BLaER1 (cell line): ENCODE measurements around the gene CNNM2.

Source experiments
- H3K27ac ChIP-seq: shearing (Covaris generic); formaldehyde crosslinking; 2 replicates; pipeline ENCODE4 v1.8.1; 2022
- H3K27me3 ChIP-seq: shearing (Covaris generic); formaldehyde crosslinking; 2 replicates; pipeline ENCODE4 v1.8.1; 2022
- H3K36me3 ChIP-seq: shearing (Covaris generic); formaldehyde crosslinking; 2 replicates; pipeline ENCODE4 v1.8.1; 2022
- H3K4me1 ChIP-seq: shearing (Covaris generic); formaldehyde crosslinking; 2 replicates; pipeline ENCODE4 v1.8.1; 2022
- H3K4me2 ChIP-seq: shearing (Covaris generic); formaldehyde crosslinking; 2 replicates; pipeline ENCODE4 v1.8.1; 2022
- H3K4me3 ChIP-seq: shearing (Covaris generic); formaldehyde crosslinking; 2 replicates; pipeline ENCODE4 v1.8.1; 2022
- H3K9ac ChIP-seq: shearing (Covaris generic); formaldehyde crosslinking; 2 replicates; pipeline ENCODE4 v1.8.1; 2022
- H3K9me3 ChIP-seq: shearing (Covaris generic); formaldehyde crosslinking; 2 replicates; pipeline ENCODE4 v1.8.1; 2022
- H4K20me1 ChIP-seq: shearing (Covaris generic); formaldehyde crosslinking; 2 replicates; pipeline ENCODE4 v1.8.1; 2022
- Cebpa-rat ChIP-seq: shearing (Covaris generic); IDR thresholded peaks from 2 replicates; pipeline ENCODE4 v1.8.1; 2022

CNNM2 gene

GRCh38 chr10:103095005-103095404 lies 176.9 kb downstream of the CNNM2 start:
- Histone ChIP-seq H3K4me1 (no peaks in the 10 kb centered on the region), H3K36me3 (peaks cover 99% of the 10 kb centered on the region), H3K9ac (no peak overlapping the region), H4K20me1 (no peaks in the 10 kb centered on the region; the same call in 1 of the 2 replicates), H3K9me3 (no peaks in the 10 kb centered on the region), H3K4me3 (no peak overlapping the region), H3K4me2 (no peak overlapping the region), H3K27me3 (no peaks in the 10 kb centered on the region), H3K27ac (no peak overlapping the region)
- TF ChIP-seq Cebpa-rat = no peak

GRCh38 chr10:103096130-103096529 lies 178.0 kb downstream of the CNNM2 start:
- Histone ChIP-seq H3K4me2 (no peak overlapping the region), H3K9me3 (no peaks in the 10 kb centered on the region), H3K36me3 (peaks cover 99% of the 10 kb centered on the region), H3K27ac (no peak overlapping the region), H3K9ac (no peak overlapping the region), H4K20me1 (no peaks in the 10 kb centered on the region; the same call in 1 of the 2 replicates), H3K4me1 (no peaks in the 10 kb centered on the region), H3K27me3 (no peaks in the 10 kb centered on the region), H3K4me3 (no peak overlapping the region)
- no peak for TF ChIP-seq Cebpa-rat

GRCh38 chr10:103098240-103098639 lies 180.1 kb downstream of the CNNM2 start:
- Histone ChIP-seq H3K27me3 (no peaks in the 10 kb centered on the region), H3K9me3 (no peaks in the 10 kb centered on the region), H3K4me1 (no peaks in the 10 kb centered on the region), H4K20me1 (peaks cover 20% of the 10 kb centered on the region), H3K4me3 (no peak overlapping the region), H3K9ac (no peak overlapping the region), H3K27ac (no peak overlapping the region), H3K4me2 (no peak overlapping the region), H3K36me3 (peaks cover 96% of the 10 kb centered on the region)
- no peak for TF ChIP-seq Cebpa-rat

DNA sequence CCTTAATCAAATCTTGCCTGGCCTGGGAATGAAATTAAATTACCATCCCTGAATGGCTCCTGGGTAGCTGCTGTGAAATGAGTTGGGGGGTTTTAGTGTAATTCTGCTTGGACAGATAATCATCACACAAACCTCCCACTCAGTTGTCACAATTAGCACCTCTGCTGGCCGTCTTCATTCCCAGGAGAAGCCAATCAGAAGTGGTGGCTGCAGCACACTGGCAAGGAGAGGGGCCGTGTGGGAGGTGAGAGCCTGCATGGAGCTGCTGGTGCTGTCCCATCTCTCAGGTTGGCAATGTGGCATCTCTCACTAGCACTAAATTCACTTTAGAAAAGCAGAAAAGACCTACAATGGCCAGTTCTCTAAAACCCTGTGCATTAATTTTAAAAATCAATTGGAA lies 182.5 kb downstream of the CNNM2 start:
- TF ChIP-seq Cebpa-rat = no peak
- Histone ChIP-seq H3K36me3 (peaks cover 92% of the 10 kb centered on the region), H3K27me3 (no peaks in the 10 kb centered on the region), H3K4me2 (no peak overlapping the region), H3K4me1 (no peaks in the 10 kb centered on the region), H3K27ac (no peak overlapping the region), H4K20me1 (peaks cover 40% of the 10 kb centered on the region), H3K9me3 (no peaks in the 10 kb centered on the region), H3K4me3 (no peak overlapping the region), H3K9ac (no peak overlapping the region)

- Histone ChIP-seq H3K36me3 (peaks cover 85% of the 10 kb centered on the region), H3K27me3 (no peaks in the 10 kb centered on the region), H3K27ac (no peak overlapping the region), H3K9ac (no peak overlapping the region), H3K9me3 (no peaks in the 10 kb centered on the region), H3K4me1 (no peaks in the 10 kb centered on the region), H4K20me1 (peaks cover 55% of the 10 kb centered on the region), H3K4me3 (no peak overlapping the region), H3K4me2 (no peak overlapping the region)
- TF ChIP-seq Cebpa-rat = no peak
These were observed 184.1 kb downstream of the CNNM2 start for GRCh38 chr10:103102195-103102594.

DNA sequence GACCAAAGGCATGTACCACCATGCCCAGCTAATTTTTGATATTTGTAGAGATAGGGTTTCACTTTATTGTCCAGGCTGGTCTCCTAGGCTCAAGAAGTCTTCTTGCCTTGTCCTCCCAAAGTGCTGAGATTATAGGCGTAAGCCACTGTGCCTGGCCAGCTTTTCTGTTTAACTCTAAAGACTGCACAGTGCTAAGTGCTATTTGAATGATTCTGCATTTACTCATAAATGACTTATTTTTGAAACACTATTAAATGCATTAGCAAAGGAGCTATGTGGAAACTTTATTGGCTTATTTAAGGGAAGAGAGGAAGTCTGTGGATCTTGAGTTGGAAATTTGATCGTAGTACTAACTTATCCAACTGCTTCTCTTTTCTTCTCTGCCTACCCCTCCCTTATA lies 185.9 kb downstream of the CNNM2 start:
- Histone ChIP-seq H3K27ac (no peak overlapping the region), H4K20me1 (peaks cover 73% of the 10 kb centered on the region), H3K4me3 (no peak overlapping the region), H3K4me1 (no peaks in the 10 kb centered on the region), H3K27me3 (no peaks in the 10 kb centered on the region), H3K9me3 (no peaks in the 10 kb centered on the region), H3K4me2 (no peak overlapping the region), H3K9ac (no peak overlapping the region), H3K36me3 (peaks cover 81% of the 10 kb centered on the region)
- no peak for TF ChIP-seq Cebpa-rat

DNA sequence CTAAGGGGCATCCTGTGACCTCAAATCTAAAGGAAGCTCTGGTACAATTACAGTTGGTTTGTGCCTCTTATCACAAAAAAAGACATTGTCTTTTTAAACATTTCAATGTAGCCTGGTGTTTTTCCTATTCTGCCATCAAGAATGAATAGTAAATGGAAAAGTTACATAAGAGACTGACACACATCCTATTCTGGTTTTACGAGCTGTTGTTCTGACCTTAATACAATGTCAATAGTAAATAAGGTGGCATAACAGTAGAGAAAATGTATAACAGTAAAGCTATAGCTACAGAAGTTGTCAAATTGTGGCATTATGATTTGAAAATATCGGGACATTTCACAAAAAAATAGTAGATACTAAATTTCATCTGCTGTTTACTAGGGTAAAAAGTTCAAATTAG lies 186.6 kb downstream of the CNNM2 start:
- H3K9ac ChIP-seq = no peak overlapping the region
- H3K27ac ChIP-seq = no peak overlapping the region
- H4K20me1 ChIP-seq = peaks cover 81% of the 10 kb centered on the region
- H3K27me3 ChIP-seq = no peaks in the 10 kb centered on the region
- no peak for TF ChIP-seq Cebpa-rat
- no peak overlapping the region for H3K4me2 ChIP-seq
- no peak overlapping the region for H3K4me3 ChIP-seq
- H3K36me3 ChIP-seq = peaks cover 79% of the 10 kb centered on the region
- H3K9me3 ChIP-seq = no peaks in the 10 kb centered on the region
- no peaks in the 10 kb centered on the region for H3K4me1 ChIP-seq

DNA sequence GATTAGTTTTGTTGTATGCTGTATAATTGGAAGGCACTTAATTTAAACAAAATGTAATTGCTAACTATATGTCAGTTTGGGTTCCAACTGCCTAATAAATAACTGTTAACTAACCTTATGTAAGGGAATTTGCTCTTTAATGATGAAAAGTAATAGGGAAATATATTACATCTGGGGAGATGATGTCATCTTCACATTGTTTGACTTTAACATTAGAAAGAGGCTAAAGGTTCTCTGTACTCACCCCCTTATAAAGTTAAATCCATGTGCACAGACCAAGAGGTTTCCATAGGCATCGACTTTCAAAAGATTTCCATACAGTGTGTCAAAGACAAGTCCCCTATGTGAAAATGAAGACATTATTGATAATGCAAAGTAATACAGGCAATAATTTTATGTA lies 187.4 kb downstream of the CNNM2 start:
- H3K36me3 ChIP-seq = peaks cover 79% of the 10 kb centered on the region
- H3K9me3 ChIP-seq = no peaks in the 10 kb centered on the region
- no peak overlapping the region for H3K4me3 ChIP-seq
- no peak overlapping the region for H3K4me2 ChIP-seq
- no peak for TF ChIP-seq Cebpa-rat
- no peaks in the 10 kb centered on the region for H3K27me3 ChIP-seq
- H3K9ac ChIP-seq = no peak overlapping the region
- no peaks in the 10 kb centered on the region for H3K4me1 ChIP-seq
- H3K27ac ChIP-seq = no peak overlapping the region
- peaks cover 88% of the 10 kb centered on the region for H4K20me1 ChIP-seq

DNA sequence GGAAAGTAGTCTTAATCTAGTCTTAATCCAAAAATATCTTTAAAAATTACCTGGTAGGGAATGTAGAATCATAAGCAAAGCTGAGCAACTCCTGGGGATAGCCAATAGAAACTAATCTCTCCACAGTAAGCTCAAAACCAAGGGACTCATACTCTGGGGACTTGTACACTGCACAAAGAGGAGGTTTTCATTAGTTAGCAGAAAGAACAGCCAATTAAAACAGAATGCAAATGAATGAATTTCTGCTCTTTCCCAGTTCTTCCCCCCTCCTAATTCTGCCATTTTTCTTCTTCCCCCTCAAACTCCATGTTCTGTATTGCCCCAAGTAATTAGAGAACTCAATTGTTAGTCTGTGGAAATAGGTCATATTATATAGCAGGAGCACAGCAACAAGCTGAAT lies 188.4 kb downstream of the CNNM2 start:
- H3K36me3 ChIP-seq = peaks cover 73% of the 10 kb centered on the region
- peaks cover 8% of the 10 kb centered on the region; the same call in 1 of the 2 replicates for H3K4me1 ChIP-seq
- peaks cover 96% of the 10 kb centered on the region for H4K20me1 ChIP-seq
- TF ChIP-seq Cebpa-rat = no peak
- H3K4me2 ChIP-seq = no peak overlapping the region
- H3K4me3 ChIP-seq = no peak overlapping the region
- no peaks in the 10 kb centered on the region for H3K9me3 ChIP-seq
- no peaks in the 10 kb centered on the region for H3K27me3 ChIP-seq
- H3K27ac ChIP-seq = no peak overlapping the region
- no peak overlapping the region for H3K9ac ChIP-seq

DNA sequence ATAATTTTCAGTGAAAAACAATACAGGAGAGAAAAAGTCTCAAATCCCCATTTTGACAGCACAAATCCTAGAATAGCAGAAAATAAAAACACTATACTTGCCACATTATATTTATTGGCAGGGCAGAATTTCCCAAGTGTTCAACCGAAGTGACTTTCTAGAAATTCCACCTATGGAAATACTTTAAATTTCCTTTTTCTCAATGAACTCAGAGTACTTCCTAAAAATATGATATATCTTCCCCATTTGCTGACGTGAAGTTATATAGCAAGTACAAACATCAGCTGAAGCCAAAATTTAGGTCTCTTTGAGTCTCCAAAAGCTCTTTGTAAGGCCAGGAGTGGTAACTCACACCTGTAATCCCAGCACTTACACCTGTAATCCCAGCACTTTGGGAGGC lies 191.7 kb downstream of the CNNM2 start:
- Histone ChIP-seq H3K9me3 (no peaks in the 10 kb centered on the region), H3K36me3 (peaks cover 62% of the 10 kb centered on the region), H3K27ac (no peak overlapping the region), H3K27me3 (no peaks in the 10 kb centered on the region), H3K4me2 (no peak overlapping the region), H3K4me1 (peaks cover 19% of the 10 kb centered on the region), H3K9ac (no peak overlapping the region), H4K20me1 (peaks cover 94% of the 10 kb centered on the region), H3K4me3 (no peak overlapping the region)
- TF ChIP-seq Cebpa-rat = no peak

- Histone ChIP-seq H4K20me1 (peaks cover 98% of the 10 kb centered on the region), H3K9ac (no peak overlapping the region), H3K4me2 (no peak overlapping the region), H3K36me3 (peaks cover 65% of the 10 kb centered on the region), H3K27ac (no peak overlapping the region), H3K4me3 (no peak overlapping the region), H3K9me3 (no peaks in the 10 kb centered on the region), H3K4me1 (peaks cover 19% of the 10 kb centered on the region), H3K27me3 (no peaks in the 10 kb centered on the region)
- TF ChIP-seq Cebpa-rat = no peak
These were observed 192.3 kb downstream of the CNNM2 start for GRCh38 chr10:103110407-103110806.
